HG03108 (cell line): ENCODE results near the gene NEK5.
"Not testable (repeated sequence)": the region's sequence is repeated elsewhere in the genome, so short reads cannot be mapped to it uniquely, and the experiment has no call there.

Source experiments
- ATAC-seq: cut with Tn5 transposase; IDR thresholded peaks from one replicate; pipeline ENCODE4 v1.9.1; 2021; ENCODE audit warnings: moderate library complexity; ENCODE audit not compliant: unreplicated experiment

The NEK5 gene

GRCh38 chr13:52082601-52083000 lies 46.3 kb downstream of the NEK5 start:
- no peak for ATAC-seq

GRCh38 chr13:52079891-52080290 lies 49.0 kb downstream of the NEK5 start:
- ATAC-seq = not testable (repeated sequence)

- ATAC-seq = no peak
Observed at GRCh38 chr13:52070929-52071523, 57.8 kb downstream of the NEK5 start.

- ATAC-seq = no peak
Observed at GRCh38 chr13:52067237-52067636, 61.6 kb downstream of the NEK5 start.

GRCh38 chr13:52061587-52061986 lies 67.3 kb downstream of the NEK5 start:
- ATAC-seq = no peak

- ATAC-seq = not testable (repeated sequence)
Observed at GRCh38 chr13:52061064-52061463, 67.8 kb downstream of the NEK5 start.

GRCh38 chr13:52053460-52053859 lies 75.4 kb downstream of the NEK5 start:
- no peak for ATAC-seq

GRCh38 chr13:52051400-52051799 lies 77.5 kb downstream of the NEK5 start:
- no peak for ATAC-seq

GRCh38 chr13:52048516-52048915 lies 80.4 kb downstream of the NEK5 start:
- ATAC-seq = no peak

GRCh38 chr13:52047463-52047862 lies 81.4 kb downstream of the NEK5 start:
- no peak for ATAC-seq

GRCh38 chr13:52043675-52044074 lies 85.2 kb downstream of the NEK5 start:
- no peak for ATAC-seq

- ATAC-seq = no peak
Observed at GRCh38 chr13:52036037-52036436, 92.8 kb downstream of the NEK5 start.

GRCh38 chr13:52034616-52035226 lies 94.2 kb downstream of the NEK5 start:
- no peak for ATAC-seq

GRCh38 chr13:52033039-52033438 lies 95.8 kb downstream of the NEK5 start:
- no peak for ATAC-seq

GRCh38 chr13:52030401-52030800 lies 98.5 kb downstream of the NEK5 start:
- ATAC-seq = not testable (repeated sequence)

- no peak for ATAC-seq
Observed at GRCh38 chr13:52029569-52029968, 99.3 kb downstream of the NEK5 start.

GRCh38 chr13:52027832-52028231 lies 101.0 kb downstream of the NEK5 start:
- ATAC-seq = no peak

- ATAC-seq = no peak
Observed at GRCh38 chr13:52026246-52026626, 102.6 kb downstream of the NEK5 start.

- ATAC-seq = no peak
Observed at GRCh38 chr13:52025475-52026245, 103.2 kb downstream of the NEK5 start.

GRCh38 chr13:52024481-52024880 lies 104.4 kb downstream of the NEK5 start, which contains the start of gene UTP14C:
TSS of gene UTP14C (plus strand) at chr13:52024691. CDS start at chr13:52028805, 4,114 bp downstream.
- ATAC-seq = no peak

GRCh38 chr13:52022356-52022755 lies 106.5 kb downstream of the NEK5 start:
- no peak for ATAC-seq

GRCh38 chr13:52020191-52020590 lies 108.7 kb downstream of the NEK5 start:
- no peak for ATAC-seq
